ENCODE data around the gene NFIB.

- TF ChIP-seq POLR2AphosphoS5 (IDR thresholded peaks at IDR 0.05), result no peak
- TF ChIP-seq CTCF (IDR thresholded peaks at IDR 0.05), result no peak
- no peak for TF ChIP-seq POLR2A (IDR thresholded peaks at IDR 0.05)
These were observed 245.3 kb downstream of the NFIB start for GRCh38 chr9:14068690-14069089.
